K562 (cell line): Measurements from ENCODE around the gene SEMA3C. TPM values are rescaled to one million over a fixed set of nuclear protein-coding genes. Genes with fewer than 3 reads are reported as not detected.

Experiments used
- ATAC-seq: fragments of 200-7000 bp; cut with Tn5 transposase; 3 replicates; pipeline ENCODE4 v1.9.1; 2020; ENCODE audit warnings: moderate library complexity
- BruUV-seq: library from RNA; stranded (reverse); fragments of 400-500 nt; replicated peaks from 2 replicates; lab custom pipeline; 2021; lab: Mats Ljungman, UMichigan
- CTCF ChIA-PET: fragments of 300-600 bp; formaldehyde crosslinking; extraction: SDS; loops from one replicate; lab custom pipeline; 2021; ENCODE audit warnings: low intra/inter-chr PET ratio; lab: Yijun Ruan, JAX
- POLR2A ChIA-PET: fragments of 300-600, 350-650 bp; sonication (Branson Sonifier 250); formaldehyde crosslinking; extraction: SDS; loops from one replicate; lab custom pipeline; 2021; ENCODE audit warnings: antibody characterized with exemption, inconsistent platforms; lab: Yijun Ruan, JAX
- DNase-seq, 4 experiments: peaks; one replicate each; pipeline versions ENCODE4 v3.0.0 to v3.0.0-alpha.2; 2011 to 2018; ENCODE audit warnings: low spot score in 3 of 4, mixed read lengths in 3 of 4; ENCODE audit errors: extremely low read depth in 1 of 4
- FAIRE-seq: peaks from 2 replicates; lab custom pipeline; 2011; peaks lifted over from hg19 to GRCh38; lab: Jason Lieb, UNC
- H2AFZ ChIP-seq: 2 replicates; pipeline ENCODE4 v1.6.0; 2011; ENCODE audit warnings: low read depth, low read length, control low read depth, inconsistent platforms
- H3K27ac ChIP-seq: fragments of 200-600 bp; 3 replicates; pipeline ENCODE4 v1.8.0; 2011; ENCODE audit warnings: low read depth, mild to moderate bottlenecking, control low read depth, inconsistent platforms, low read length, moderate library complexity, mixed read lengths; ENCODE audit errors: extremely low read depth
- H3K27me3 ChIP-seq, 2 experiments: fragments of 300-600 bp in 1 of 2; 2 replicates in 1 of 2; 3 replicates in 1 of 2; pipeline versions ENCODE4 v1.6.0 to v1.8.0; 2011; ENCODE audit warnings: inconsistent platforms in 2 of 2, low read length in 2 of 2, mild to moderate bottlenecking in 1 of 2, mixed read lengths in 1 of 2, moderate library complexity in 1 of 2; ENCODE audit not compliant: control insufficient read depth in 2 of 2, insufficient read depth in 2 of 2
- H3K36me3 ChIP-seq: fragments of 300-600 bp; 3 replicates; pipeline ENCODE4 v1.8.0; 2011; ENCODE audit warnings: mild to moderate bottlenecking, low read length, inconsistent platforms; ENCODE audit not compliant: control insufficient read depth, insufficient read depth
- H3K4me1 ChIP-seq, 2 experiments: fragments of 200-600 bp in 1 of 2; replicated peaks in 1 of 2; 2 replicates in 1 of 2; 3 replicates in 1 of 2; pipeline versions ENCODE4 v1.5.1 to v1.8.0; 2011; ENCODE audit warnings: inconsistent platforms in 2 of 2, low read length in 2 of 2, mild to moderate bottlenecking in 1 of 2, mixed read lengths in 1 of 2, moderate library complexity in 1 of 2; ENCODE audit not compliant: control insufficient read depth in 2 of 2, insufficient read depth in 2 of 2
- H3K4me2 ChIP-seq: 2 replicates; pipeline ENCODE4 v1.6.1; 2011; ENCODE audit warnings: low read length, control low read depth, inconsistent platforms, mixed read lengths; ENCODE audit not compliant: insufficient read depth
- H3K4me3 ChIP-seq: fragments of 200-600 bp; sonication (generic), shearing (Covaris generic); 2 replicates; pipeline ENCODE4 v1.5.1; 2016; ENCODE audit warnings: control low read depth, inconsistent platforms
- H3K79me2 ChIP-seq: fragments of 200-600 bp; 3 replicates; pipeline ENCODE4 v1.8.0; 2011; ENCODE audit warnings: low read length, inconsistent platforms; ENCODE audit not compliant: control insufficient read depth, insufficient read depth
- H3K9ac ChIP-seq, 2 experiments: 2 replicates each; pipeline versions ENCODE4 v1.6.0 to v1.6.1; 2011; ENCODE audit warnings: low read depth in 2 of 2, low read length in 2 of 2, control low read depth in 1 of 2, inconsistent platforms in 1 of 2, mild to moderate bottlenecking in 1 of 2, mixed read lengths in 1 of 2; ENCODE audit not compliant: insufficient read depth in 1 of 2
- H3K9me1 ChIP-seq: one replicate; pipeline ENCODE4 v1.6.0; 2011; ENCODE audit warnings: inconsistent platforms, mild to moderate bottlenecking, low read length, moderate library complexity; ENCODE audit not compliant: control insufficient read depth, insufficient read depth
- H3K9me3 ChIP-seq: replicated peaks from 2 replicates; pipeline ENCODE4 v1.5.1; 2011; ENCODE audit warnings: low read depth, low read length, inconsistent platforms; ENCODE audit not compliant: control insufficient read depth, insufficient read depth
- H4K20me1 ChIP-seq: replicated peaks from 2 replicates; pipeline ENCODE4 v1.6.1; 2011; ENCODE audit warnings: low read length, inconsistent platforms, mixed read lengths; ENCODE audit not compliant: control insufficient read depth, insufficient read depth
- E2F6 ChIP-seq, 2 experiments: IDR thresholded peaks; 2 replicates each; pipeline ENCODE4 v1.6.1; 2011; ENCODE audit warnings: borderline replicate concordance in 1 of 2, control low read depth in 1 of 2, low read depth in 1 of 2, low read length in 1 of 2, mild to moderate bottlenecking in 1 of 2, mixed read lengths in 1 of 2, moderate library complexity in 1 of 2; ENCODE audit not compliant: insufficient read depth in 1 of 2, insufficient read length in 1 of 2, poor library complexity in 1 of 2, severe bottlenecking in 1 of 2; ENCODE audit errors: extremely low read depth in 1 of 2
- GTF2F1 ChIP-seq: IDR thresholded peaks from 2 replicates; pipeline ENCODE4 v1.6.1; 2011; ENCODE audit warnings: low read depth, low read length, improper control_type of control experiment
- KLF6 ChIP-seq: fragments of 250-450 bp; sonication (Bioruptor Pico); IDR thresholded peaks from 2 replicates; pipeline ENCODE4 v1.4.0; 2020; ENCODE audit warnings: mild to moderate bottlenecking, moderate library complexity, borderline replicate concordance
- MAZ ChIP-seq, 2 experiments: fragments of 450-650 bp in 1 of 2; sonication (generic) in 1 of 2; formaldehyde crosslinking; IDR thresholded peaks in 1 of 2; conservative IDR thresholded peaks in 1 of 2; 2 replicates each; pipeline versions ENCODE4 v1.4.0 to v1.5.0; 2020; ENCODE audit warnings: mild to moderate bottlenecking in 1 of 2, missing genetic modification reagents in 1 of 2
- MCM3 ChIP-seq: fragments of 450-650 bp; IDR thresholded peaks from 2 replicates; pipeline ENCODE4 v1.6.1; 2016
- PREB ChIP-seq: sonication (generic); formaldehyde crosslinking; IDR thresholded peaks from 2 replicates; pipeline ENCODE4 v1.8.1; 2023; ENCODE audit warnings: mild to moderate bottlenecking, missing genetic modification reagents
- RERE ChIP-seq: sonication (generic); formaldehyde crosslinking; IDR thresholded peaks from 2 replicates; pipeline ENCODE4 v1.8.0; 2023; ENCODE audit warnings: missing genetic modification reagents, mild to moderate bottlenecking, borderline replicate concordance
- SLC30A9 ChIP-seq: fragments of 250-450 bp; sonication (Bioruptor Pico); IDR thresholded peaks from 2 replicates; pipeline ENCODE4 v1.8.0; 2022; ENCODE audit warnings: mild to moderate bottlenecking, moderate library complexity
- SMAD4 ChIP-seq: fragments of 250-450 bp; sonication (Bioruptor Pico); conservative IDR thresholded peaks from 2 replicates; pipeline ENCODE4 v1.8.0; 2021; ENCODE audit warnings: inconsistent platforms, mild to moderate bottlenecking, moderate library complexity
- SRSF1 ChIP-seq: fragments of 200-400 bp; formaldehyde crosslinking; IDR thresholded peaks from 2 replicates; pipeline ENCODE4 v1.6.1; 2017; ENCODE audit warnings: mild to moderate bottlenecking, low read depth, low read length, moderate library complexity
- ZFP1 ChIP-seq: fragments of 450-650 bp; formaldehyde crosslinking; IDR thresholded peaks from 2 replicates; pipeline ENCODE4 v1.4.0; 2020; ENCODE audit warnings: mild to moderate bottlenecking, mixed read lengths
- WGBS: fragments of 100-300 bp; shearing (Covaris generic); methylation state at CpG from one replicate; pipeline ENCODE4 v1.1.6; 2016; ENCODE audit warnings: low coverage, mixed read lengths; ENCODE audit not compliant: insufficient coverage; ENCODE audit errors: missing lambda C conversion rate; 5-methylcytosine and 5-hydroxymethylcytosine counted together
- in situ Hi-C: fragments of 300-500 bp; cut with MboI; formaldehyde crosslinking; loops from 4 replicates; pipeline ENCODE4 v1.15.0; 2018; ENCODE audit warnings: inconsistent platforms, mixed read lengths
- intact Hi-C: fragments of 100-400 bp; cut with micrococcal nuclease; formaldehyde crosslinking; loops from 2 replicates; pipeline ENCODE4 v1.14.2; 2022
- polyA plus RNA-seq, 8 experiments: library from polyadenylated mRNA; depleted of rRNA in 4 of 8; stranded (reverse) in 5 of 8; unstranded in 3 of 8; fragments of >200 nt; fragmentation: Nextera tagmentation in 2 of 8; fragmentation: Illumina TruSeq in 1 of 8; extraction: Ambion mirVana in 2 of 8; extraction: Trizol in 1 of 8; gene quantifications; 2 replicates each; pipeline versions ENCODE4 v1.2.1 to v1.2.3, GENCODE V29; 2011 to 2014; ENCODE audit warnings: inconsistent platforms in 1 of 8, missing spikeins in 1 of 8
- total RNA-seq, 7 experiments: library from RNA; depleted of rRNA in 6 of 7; stranded (reverse); fragments of >200 nt in 6 of 7; fragmentation: Illumina TruSeq in 2 of 7; extraction: Trizol in 2 of 7; gene quantifications; 2 replicates each; pipeline versions ENCODE4 v1.2.1 to v1.2.3, GENCODE V29; 2011 to 2021; ENCODE audit warnings: low replicate concordance in 1 of 7

Gene SEMA3C
- total and polyA plus RNA-seq, 9 of the 15 experiments (the other 6 are each of a cell fraction or from before 2014, with no cell fraction given), result 0.04 to 0.36 (median 0.12) TPM; not detected in 3

GRCh38 chr7:80748363-80749042, 170.3 kb downstream of the SEMA3C start (continued):
- TF ChIP-seq SRSF1 (no peak), ZFP1 (CRISPR knock-in tag) (no peak), GTF2F1 (no peak), MAZ (CRISPR knock-in tag; conservative IDR thresholded peaks at IDR 0.05 in 1 of 2, IDR thresholded peaks at IDR 0.05 in 1 of 2) (no peak), SMAD4 (no peak), SLC30A9 (CRISPR knock-in tag) (no peak)

- ChIA-PET CTCF (interaction anchor here (0.6 kb wide), 2 partner anchors 8 to 31 kb away, joined by 3 to 5 read pairs; no protein-coding TSS in a partner anchor), POLR2A (no interaction called here)
- no peak for FAIRE-seq
- BruUV-seq, result no TSS peak
- intact Hi-C loops (no loop called here), in situ Hi-C loops (no loop called here)
- no peak overlapping the region for H3K4me3 ChIP-seq
- H3K27me3 ChIP-seq, result no peaks in the 10 kb centered on the region
- H3K9me3 ChIP-seq, result 0 out of 2 replicates have a peak, but pooled peaks cover 2% of the 10 kb centered on the region
- H2AFZ ChIP-seq, result no peak overlapping the region
- no peak for ATAC-seq
- no peak overlapping the region for H3K4me2 ChIP-seq
- H3K79me2 ChIP-seq, result no peaks in the 10 kb centered on the region
- no peaks in the 10 kb centered on the region for H3K36me3 ChIP-seq
- WGBS, result 0% methylated on average over 1 of the region's 1 CpG
- no peak overlapping the region for H3K27ac ChIP-seq
- DNase-seq, result no peak
- H3K9ac ChIP-seq, result no peak overlapping the region
- no peaks in the 10 kb centered on the region for H4K20me1 ChIP-seq
- no peaks in the 10 kb centered on the region for H3K9me1 ChIP-seq
- H3K4me1 ChIP-seq, result no peaks in the 10 kb centered on the region
- no peak for TF ChIP-seq E2F6 (IDR thresholded peaks at IDR 0.05; ENCODE audit: borderline replicate concordance in 1 of 2, extremely low read depth in 1 of 2, insufficient read depth in 1 of 2, insufficient read length in 1 of 2, low read depth in 1 of 2, low read length in 1 of 2, poor library complexity in 1 of 2, severe bottlenecking in 1 of 2)
- no peak for TF ChIP-seq PREB (CRISPR knock-in tag)
- TF ChIP-seq RERE (CRISPR knock-in tag), result no peak
- TF ChIP-seq KLF6 (CRISPR knock-in tag), result no peak
- TF ChIP-seq MCM3, result no peak
Measured at GRCh38 chr7:80740778-80741545, 177.9 kb downstream of the SEMA3C start.
